ENCODE measurements around the gene DYRK3.

The DYRK3 gene

DNA sequence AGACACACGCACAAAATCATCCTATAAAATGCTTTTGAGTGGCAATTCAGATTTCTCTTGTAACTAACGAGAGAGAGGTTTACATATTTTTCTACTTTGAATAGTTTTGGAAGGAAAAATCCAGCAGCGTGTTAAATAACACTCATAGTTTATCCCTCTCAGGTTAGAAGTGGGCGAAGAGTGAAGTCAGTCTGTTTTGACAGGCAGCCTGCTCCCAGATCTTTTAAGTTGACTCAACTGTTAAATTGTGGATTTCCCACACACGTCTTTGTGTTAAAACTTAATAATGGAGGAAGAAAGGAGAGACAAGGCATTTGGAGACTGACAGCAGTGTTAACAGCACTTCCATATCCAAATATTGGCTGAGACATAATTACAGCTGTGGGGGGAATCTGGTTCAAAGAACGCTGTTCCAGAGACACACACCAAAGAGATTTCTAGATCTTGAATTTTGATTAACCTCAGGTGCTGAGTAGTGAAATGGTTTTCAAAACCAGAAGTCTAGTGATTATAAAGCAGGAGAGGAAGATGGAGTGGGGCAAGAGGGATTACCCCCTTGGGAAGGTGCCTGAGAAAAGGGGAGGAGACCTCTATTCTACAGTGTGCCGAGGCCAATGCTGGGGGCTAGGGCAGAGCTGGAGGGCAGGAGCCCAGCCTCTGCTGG is 52.0 kb downstream of the DYRK3 start:
- H3K4me3 ChIP-seq (ENCODE audit: low read length) = peak overlapping the region; percentile 76
- TF ChIP-seq, protein P1, sequence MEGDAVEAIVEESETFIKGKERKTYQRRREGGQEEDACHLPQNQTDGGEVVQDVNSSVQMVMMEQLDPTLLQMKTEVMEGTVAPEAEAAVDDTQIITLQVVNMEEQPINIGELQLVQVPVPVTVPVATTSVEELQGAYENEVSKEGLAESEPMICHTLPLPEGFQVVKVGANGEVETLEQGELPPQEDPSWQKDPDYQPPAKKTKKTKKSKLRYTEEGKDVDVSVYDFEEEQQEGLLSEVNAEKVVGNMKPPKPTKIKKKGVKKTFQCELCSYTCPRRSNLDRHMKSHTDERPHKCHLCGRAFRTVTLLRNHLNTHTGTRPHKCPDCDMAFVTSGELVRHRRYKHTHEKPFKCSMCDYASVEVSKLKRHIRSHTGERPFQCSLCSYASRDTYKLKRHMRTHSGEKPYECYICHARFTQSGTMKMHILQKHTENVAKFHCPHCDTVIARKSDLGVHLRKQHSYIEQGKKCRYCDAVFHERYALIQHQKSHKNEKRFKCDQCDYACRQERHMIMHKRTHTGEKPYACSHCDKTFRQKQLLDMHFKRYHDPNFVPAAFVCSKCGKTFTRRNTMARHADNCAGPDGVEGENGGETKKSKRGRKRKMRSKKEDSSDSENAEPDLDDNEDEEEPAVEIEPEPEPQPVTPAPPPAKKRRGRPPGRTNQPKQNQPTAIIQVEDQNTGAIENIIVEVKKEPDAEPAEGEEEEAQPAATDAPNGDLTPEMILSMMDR (IDR thresholded peaks at IDR 0.05; ENCODE audit: insufficient read depth, low read depth, low read length, missing control alignments) = no peak
- DNase-seq (ENCODE audit: low read depth) = no peak

DNA sequence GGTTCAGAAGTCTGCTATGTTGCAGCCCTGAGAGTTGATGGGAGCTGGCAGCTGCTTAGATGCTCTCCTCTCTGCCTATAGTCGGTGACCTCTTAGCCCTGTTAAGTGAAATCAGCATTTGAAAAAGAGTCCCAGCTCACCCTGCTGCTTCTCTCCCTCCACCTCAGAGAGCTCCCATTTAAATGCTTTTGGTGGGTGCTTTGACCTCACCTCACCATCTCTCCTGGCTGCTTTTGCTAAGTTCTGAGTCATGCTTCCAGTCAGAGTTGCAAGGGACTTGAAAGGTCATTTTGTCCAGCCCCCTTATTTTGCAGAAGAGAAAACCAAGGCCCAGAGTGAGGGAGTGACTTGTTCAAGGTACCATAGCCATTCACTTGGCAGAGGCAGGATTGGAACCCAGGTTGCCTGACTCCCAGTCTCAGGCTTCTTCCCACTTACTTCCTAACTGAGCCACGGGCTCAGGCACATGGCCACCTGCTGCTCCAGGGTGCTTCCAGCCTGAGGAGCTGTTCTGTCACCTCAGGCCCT is 52.6 kb downstream of the DYRK3 start:
- no peak overlapping the region for H3K4me3 ChIP-seq (ENCODE audit: low read length)
- DNase-seq (ENCODE audit: low read depth) = peak; percentile 27
- TF ChIP-seq, protein P1 (IDR thresholded peaks at IDR 0.05; ENCODE audit: insufficient read depth, low read depth, low read length, missing control alignments) = no peak

GRCh38 chr1:206690516-206690915 is 55.2 kb downstream of the DYRK3 start:
- H3K4me3 ChIP-seq (ENCODE audit: low read length) = no peak overlapping the region
- DNase-seq (ENCODE audit: low read depth) = no peak
- TF ChIP-seq, protein P1 (IDR thresholded peaks at IDR 0.05; ENCODE audit: insufficient read depth, low read depth, low read length, missing control alignments) = no peak

DNA sequence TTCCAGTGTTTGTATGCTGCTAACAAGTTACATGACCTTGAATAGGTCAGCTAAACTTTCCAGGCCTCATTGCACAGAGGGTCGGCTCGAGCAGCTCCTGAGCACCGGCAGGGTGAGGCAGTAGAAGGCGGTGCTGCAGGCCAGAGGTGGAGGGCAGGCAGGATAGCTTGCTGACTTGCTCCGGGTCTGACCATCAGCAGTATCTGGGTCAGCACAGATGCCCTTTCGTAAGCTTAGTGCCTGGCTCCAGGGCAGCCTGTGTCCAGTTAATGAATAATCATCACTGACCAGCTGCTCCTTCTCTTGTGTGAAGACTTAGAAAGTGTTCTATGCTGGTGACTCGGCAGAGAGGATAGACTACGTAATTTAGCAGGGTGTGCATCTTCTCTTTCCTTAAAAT is 56.3 kb downstream of the DYRK3 start:
- TF ChIP-seq, protein P1 (IDR thresholded peaks at IDR 0.05; ENCODE audit: insufficient read depth, low read depth, low read length, missing control alignments) = no peak
- H3K4me3 ChIP-seq (ENCODE audit: low read length) = no peak overlapping the region
- DNase-seq (ENCODE audit: low read depth) = no peak

- H3K4me3 ChIP-seq (ENCODE audit: low read length) = no peak overlapping the region
- TF ChIP-seq, protein P1 (IDR thresholded peaks at IDR 0.05; ENCODE audit: insufficient read depth, low read depth, low read length, missing control alignments) = no peak
- DNase-seq (ENCODE audit: low read depth) = no peak
Observed at GRCh38 chr1:206693029-206693428, 57.7 kb downstream of the DYRK3 start.

DNA sequence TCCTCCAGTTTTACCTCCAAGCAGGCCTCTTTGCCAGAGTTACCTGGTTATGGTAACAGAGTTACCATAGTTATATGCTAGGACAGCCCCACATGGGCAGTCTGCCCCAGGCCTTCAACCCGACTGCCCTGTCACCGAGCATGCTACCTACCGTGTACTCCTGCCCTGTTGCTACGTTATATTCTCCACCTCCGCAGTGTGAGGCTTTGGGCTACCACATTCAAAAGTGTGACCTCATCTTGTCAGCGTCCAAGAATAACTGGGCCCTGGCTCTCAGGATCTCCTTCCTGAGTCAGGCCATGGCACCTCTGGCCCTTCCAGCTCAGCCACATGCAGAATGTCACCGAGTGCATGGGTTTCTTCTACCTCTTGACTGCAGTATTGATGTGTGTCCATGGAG is 58.3 kb downstream of the DYRK3 start:
- no peak for DNase-seq (ENCODE audit: low read depth)
- TF ChIP-seq, protein P1 (IDR thresholded peaks at IDR 0.05; ENCODE audit: insufficient read depth, low read depth, low read length, missing control alignments) = no peak
- no peak overlapping the region for H3K4me3 ChIP-seq (ENCODE audit: low read length)

Measured in epithelial cell of esophagus (primary cell).